Lung (tissue), 12 donors: ENCODE results near the gene BABAM2. TPM values are rescaled to one million over a fixed set of nuclear protein-coding genes. Genes with fewer than 3 reads are reported as not detected.

Experiments used
- ATAC-seq: fragments of 200-7000 bp; cut with Tn5 transposase; one replicate; pipeline ENCODE4 v1.9.1; 2020; ENCODE audit warnings: moderate number of reproducible peaks; ENCODE audit not compliant: insufficient read depth, low FRiP score
- DNase-seq, 3 donors: peaks; one replicate each; pipeline ENCODE4 v3.0.0-alpha.2; 2013 to 2017
- H3K27ac ChIP-seq, 2 donors: one replicate each; pipeline ENCODE4 v1.5.1; 2013; ENCODE audit warnings: mild to moderate bottlenecking in 2 of 2, moderate library complexity in 2 of 2, control low read depth in 1 of 2, inconsistent platforms in 1 of 2, low read depth in 1 of 2, low read length in 1 of 2
- H3K27me3 ChIP-seq, 3 donors: one replicate each; pipeline ENCODE4 v1.5.1; 2013; ENCODE audit warnings: low read length in 2 of 3; ENCODE audit not compliant: control insufficient read depth in 3 of 3, insufficient read depth in 3 of 3
- H3K36me3 ChIP-seq, 4 donors: one replicate each; pipeline ENCODE4 v1.5.1; 2013; ENCODE audit warnings: low read length in 4 of 4, mild to moderate bottlenecking in 1 of 4, moderate library complexity in 1 of 4; ENCODE audit not compliant: control insufficient read depth in 4 of 4, insufficient read depth in 4 of 4
- H3K4me1 ChIP-seq, 5 donors: one replicate each; pipeline ENCODE4 v1.5.1; 2013; ENCODE audit warnings: low read length in 5 of 5, mild to moderate bottlenecking in 2 of 5, moderate library complexity in 1 of 5; ENCODE audit not compliant: control insufficient read depth in 5 of 5, insufficient read depth in 5 of 5
- H3K4me3 ChIP-seq: one replicate; pipeline ENCODE4 v1.5.1; 2013; ENCODE audit warnings: mild to moderate bottlenecking, control low read depth, moderate library complexity
- H3K9ac ChIP-seq, 2 donors: one replicate each; pipeline ENCODE4 v1.5.1; 2013; ENCODE audit warnings: low read length in 2 of 2, control low read depth in 1 of 2; ENCODE audit not compliant: insufficient read depth in 1 of 2
- H3K9me3 ChIP-seq, 4 donors: one replicate each; pipeline ENCODE4 v1.5.1; 2013; ENCODE audit warnings: low read length in 3 of 4, mild to moderate bottlenecking in 1 of 4, moderate library complexity in 1 of 4; ENCODE audit not compliant: control insufficient read depth in 4 of 4, insufficient read depth in 3 of 4
- WGBS, 2 donors: extraction: QIAGEN DNeasy Blood & Tissue Kit; methylation state at CpG; one replicate each; pipeline ENCODE4 v1.1.7; 2013; 5-methylcytosine and 5-hydroxymethylcytosine counted together
- polyA plus RNA-seq, 2 donors: library from polyadenylated mRNA; stranded (reverse); fragments of 200-250 nt; gene quantifications; one replicate each; pipeline ENCODE4 v1.2.1, GENCODE V29; 2013
- total RNA-seq, 2 donors: library from RNA; depleted of rRNA in 1 of 2; stranded (reverse); fragments of >200 nt in 1 of 2; gene quantifications; one replicate each; pipeline ENCODE4 v1.2.1, GENCODE V29; 2014 to 2021
- TF ChIP-seq, protein P1 (sequence below): IDR thresholded peaks from 2 replicates; pipeline ENCODE4 v1.5.1; 2012; ENCODE audit warnings: mild to moderate bottlenecking; ENCODE audit errors: control extremely low read depth, extremely low read depth
- donor health status: control.
- donor health status: control.
- donor health status: Bipolar disorder and iron deficiency.
- donor health status: healthy.
- donor health status: DM: yes; HTN: yes; CAD: no.

Gene BABAM2
- total and polyA plus RNA-seq, 4 donors: 19.0 to 43.3 (median 33.7) TPM

DNA sequence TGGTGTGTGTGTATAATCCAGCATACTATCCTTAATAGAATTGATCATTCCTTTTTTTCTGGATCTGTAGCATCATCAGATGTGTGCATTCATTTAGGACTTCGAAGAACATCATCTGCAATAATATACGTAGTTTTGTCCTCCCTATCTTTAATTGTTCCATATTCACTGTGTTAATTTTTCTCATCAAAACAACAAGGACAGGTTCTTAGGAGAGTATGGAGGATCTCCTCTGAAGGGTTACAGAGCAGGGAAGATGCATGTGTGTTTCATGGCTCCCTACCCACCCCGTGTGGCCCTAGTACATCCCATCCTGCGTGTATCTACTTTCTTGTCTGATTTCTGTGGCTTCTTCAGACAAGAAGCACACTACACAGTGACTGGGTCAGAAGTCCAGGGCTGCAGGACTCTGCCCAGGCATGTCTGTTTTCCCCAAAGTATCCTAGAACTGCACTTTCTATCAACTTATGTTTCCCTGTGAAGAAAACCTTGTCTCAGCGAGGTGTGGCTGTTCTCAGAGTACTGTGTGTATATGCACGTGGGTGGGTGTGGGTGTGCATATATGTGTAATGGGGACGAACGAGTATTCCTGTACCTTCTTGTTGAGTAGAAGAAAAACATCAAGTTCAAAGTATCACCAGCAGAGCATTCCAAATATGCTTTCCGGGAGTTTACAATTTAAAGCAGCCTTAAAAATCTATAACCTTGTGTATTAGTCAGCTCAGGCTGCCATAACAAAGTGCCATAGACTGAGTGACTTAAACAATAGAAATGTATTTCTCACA, 281.8 kb downstream of the BABAM2 start:
- Histone ChIP-seq H3K27ac (no peak overlapping the region), H3K36me3 (peaks cover 0 to 2% (median 0%) of the 10 kb centered on the region in 4 donors), H3K4me1 (peaks cover 0 to 4% (median 0%) of the 10 kb centered on the region in 5 donors), H3K9me3 (peaks cover 0 to 5% (median 1%) of the 10 kb centered on the region in 4 donors), H3K9ac (no peak overlapping the region), H3K27me3 (no peaks in the 10 kb centered on the region), H3K4me3 (no peak overlapping the region)
- ATAC-seq (no peak), DNase-seq (no peak)
- TF ChIP-seq, protein P1, sequence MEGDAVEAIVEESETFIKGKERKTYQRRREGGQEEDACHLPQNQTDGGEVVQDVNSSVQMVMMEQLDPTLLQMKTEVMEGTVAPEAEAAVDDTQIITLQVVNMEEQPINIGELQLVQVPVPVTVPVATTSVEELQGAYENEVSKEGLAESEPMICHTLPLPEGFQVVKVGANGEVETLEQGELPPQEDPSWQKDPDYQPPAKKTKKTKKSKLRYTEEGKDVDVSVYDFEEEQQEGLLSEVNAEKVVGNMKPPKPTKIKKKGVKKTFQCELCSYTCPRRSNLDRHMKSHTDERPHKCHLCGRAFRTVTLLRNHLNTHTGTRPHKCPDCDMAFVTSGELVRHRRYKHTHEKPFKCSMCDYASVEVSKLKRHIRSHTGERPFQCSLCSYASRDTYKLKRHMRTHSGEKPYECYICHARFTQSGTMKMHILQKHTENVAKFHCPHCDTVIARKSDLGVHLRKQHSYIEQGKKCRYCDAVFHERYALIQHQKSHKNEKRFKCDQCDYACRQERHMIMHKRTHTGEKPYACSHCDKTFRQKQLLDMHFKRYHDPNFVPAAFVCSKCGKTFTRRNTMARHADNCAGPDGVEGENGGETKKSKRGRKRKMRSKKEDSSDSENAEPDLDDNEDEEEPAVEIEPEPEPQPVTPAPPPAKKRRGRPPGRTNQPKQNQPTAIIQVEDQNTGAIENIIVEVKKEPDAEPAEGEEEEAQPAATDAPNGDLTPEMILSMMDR: no peak
- 95% methylated on average over 9 of the region's 9 CpGs for WGBS, 2 donors

DNA sequence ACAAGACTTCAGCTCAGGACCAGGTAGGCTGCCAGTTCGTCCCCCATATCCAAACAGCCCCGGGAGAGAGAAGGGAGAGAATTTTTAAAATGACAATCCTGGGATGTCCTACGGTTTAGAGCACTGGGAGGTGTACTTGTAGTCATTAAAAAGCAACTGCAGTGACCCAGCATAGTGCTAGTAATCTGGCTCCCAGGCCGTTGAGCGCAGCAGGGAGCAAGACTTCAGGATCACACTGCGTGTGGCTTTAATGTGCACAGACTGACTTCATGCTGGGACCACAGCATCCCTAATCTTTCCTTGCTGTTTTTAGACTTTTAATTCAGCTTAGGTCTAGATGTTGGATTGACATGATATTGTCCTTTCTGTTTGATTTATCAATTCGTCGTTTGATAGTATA, 282.8 kb downstream of the BABAM2 start:
- TF ChIP-seq, protein P1: no peak
- H3K9ac ChIP-seq: no peak overlapping the region
- peaks cover 0 to 2% (median 0%) of the 10 kb centered on the region in 4 donors for H3K36me3 ChIP-seq
- DNase-seq: no peak
- no peak overlapping the region for H3K27ac ChIP-seq
- no peak overlapping the region for H3K4me3 ChIP-seq
- no peak for ATAC-seq
- peaks cover 0 to 4% (median 0%) of the 10 kb centered on the region in 5 donors for H3K4me1 ChIP-seq
- H3K9me3 ChIP-seq: peaks cover 0 to 5% (median 1%) of the 10 kb centered on the region in 4 donors
- WGBS, 2 donors: 83 to 89% methylated on average over 8 of the region's 8 CpGs
- no peaks in the 10 kb centered on the region for H3K27me3 ChIP-seq

DNA sequence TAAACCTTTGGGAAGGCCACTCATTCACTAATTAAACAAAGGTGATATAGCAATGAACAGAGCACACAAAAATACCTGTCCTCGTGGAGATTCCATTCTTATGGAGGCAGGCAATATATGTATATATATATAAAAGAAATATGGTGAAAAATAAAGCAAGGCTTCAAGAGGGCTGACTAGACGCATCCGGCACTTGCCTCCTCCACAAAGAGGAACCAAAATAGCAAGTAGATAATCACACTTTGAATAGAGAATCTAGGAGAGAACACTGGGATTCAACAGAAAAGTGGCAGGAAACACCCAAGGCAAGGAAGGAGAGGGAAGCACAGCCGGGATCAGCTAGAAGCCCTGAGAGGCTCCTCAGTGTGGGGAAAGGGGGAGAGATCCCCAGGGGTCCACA, 283.7 kb downstream of the BABAM2 start:
- TF ChIP-seq, protein P1: no peak
- H3K9me3 ChIP-seq: peaks cover 0 to 5% (median 1%) of the 10 kb centered on the region in 4 donors

More for the DNA sequence above, 283.7 kb downstream of the BABAM2 start:
- DNase-seq: no peak
- no peak overlapping the region for H3K4me3 ChIP-seq
- peaks cover 0 to 2% (median 0%) of the 10 kb centered on the region in 4 donors for H3K36me3 ChIP-seq
- H3K9ac ChIP-seq: no peak overlapping the region
- WGBS, 2 donors: 97% methylated on average over 4 of the region's 4 CpGs
- H3K4me1 ChIP-seq: no peaks in the 10 kb centered on the region
- no peaks in the 10 kb centered on the region for H3K27me3 ChIP-seq
- H3K27ac ChIP-seq: no peak overlapping the region
- no peak for ATAC-seq
